ENCODE measurements around the gene DYRK1A.

The DYRK1A gene

DNA sequence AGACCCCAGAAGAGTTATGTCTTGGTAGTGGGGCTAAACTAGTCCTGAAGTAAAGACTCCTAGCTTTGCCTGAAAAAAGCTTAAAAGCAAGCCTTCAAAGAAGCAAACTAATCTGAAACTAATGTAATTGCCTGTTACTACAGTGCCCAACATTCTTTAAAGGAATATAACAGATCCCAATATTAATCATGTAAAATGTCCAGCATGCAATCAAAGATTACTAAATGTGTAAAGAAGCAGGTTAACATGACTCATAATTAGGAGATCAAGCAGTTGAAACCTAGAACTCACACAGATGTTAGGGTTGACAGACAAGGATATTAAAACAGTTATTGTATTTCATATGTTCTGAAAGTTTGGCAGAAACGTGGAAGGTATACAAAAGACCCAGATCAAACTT is 17.8 kb downstream of the DYRK1A start:
- DNase-seq (ENCODE audit: low read depth in 2 of 2): no peak

DNA sequence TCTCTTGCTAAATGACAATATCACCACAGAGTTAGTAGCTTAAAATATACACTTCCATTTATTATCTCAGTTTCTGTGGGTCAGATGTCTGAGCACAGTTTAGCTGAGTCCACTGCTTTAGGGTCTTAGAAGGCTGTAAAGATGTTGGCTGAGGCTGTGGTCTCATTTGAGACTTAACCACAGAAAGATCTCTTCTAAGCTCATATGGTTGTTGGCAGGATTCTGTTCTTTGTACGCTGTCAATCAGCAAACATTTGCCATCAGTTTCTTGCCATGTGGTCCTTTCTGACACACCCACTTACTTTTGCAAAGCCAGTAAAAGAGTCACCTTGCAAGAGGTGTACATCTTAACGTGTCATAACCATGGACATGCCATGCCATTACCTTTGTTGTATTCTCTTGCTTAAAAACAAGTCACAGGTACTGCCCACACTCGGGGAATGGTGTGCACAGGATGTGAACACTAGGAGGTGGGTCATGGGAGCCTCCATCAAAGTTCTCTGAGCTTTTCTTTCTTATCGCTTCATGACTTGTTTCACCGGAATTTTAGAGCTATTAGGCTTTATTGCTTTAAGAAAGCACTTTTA is 18.7 kb downstream of the DYRK1A start:
- DNase-seq (ENCODE audit: low read depth in 2 of 2): no peak

DNA sequence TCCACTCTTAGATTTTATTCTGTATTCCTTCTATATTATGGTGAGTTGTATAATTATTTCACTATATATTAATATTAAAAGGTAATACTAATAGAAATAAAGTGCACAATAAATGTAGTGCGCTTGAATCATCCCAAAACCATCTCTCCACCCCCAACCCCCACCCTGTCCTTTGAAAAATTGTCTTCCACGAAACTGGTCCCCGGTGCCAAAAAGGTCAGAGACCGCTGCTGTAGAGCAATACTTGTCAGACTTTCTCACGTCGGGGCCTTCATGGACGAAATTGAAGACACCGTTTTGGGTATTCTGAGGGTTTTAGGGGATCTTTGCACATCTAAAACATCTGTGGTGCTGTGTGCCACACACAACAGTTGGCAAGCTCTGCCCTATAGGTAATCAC is 19.6 kb downstream of the DYRK1A start:
- DNase-seq (ENCODE audit: low read depth in 2 of 2): no peak

DNA sequence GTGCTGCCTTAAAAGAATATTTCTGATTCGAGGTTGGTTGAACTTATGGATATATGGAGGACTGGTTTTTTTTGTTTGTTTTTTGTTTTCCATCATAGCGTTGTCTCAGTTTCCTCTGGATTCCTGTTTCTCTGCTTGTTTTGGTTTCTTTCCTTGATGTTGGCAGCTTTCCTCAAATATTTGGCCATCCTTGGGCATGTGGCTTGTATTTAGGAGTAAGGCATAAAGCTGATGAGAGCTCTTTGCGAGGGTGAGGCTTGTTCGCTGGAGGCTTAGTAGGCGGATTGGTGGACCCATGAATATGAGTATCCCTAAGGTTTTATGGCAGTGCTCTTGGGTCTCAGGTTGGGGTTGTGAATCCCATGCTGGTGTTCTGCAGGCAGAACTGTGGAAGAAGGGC is 22.9 kb downstream of the DYRK1A start:
- no peak for DNase-seq (ENCODE audit: low read depth in 2 of 2)

DNA sequence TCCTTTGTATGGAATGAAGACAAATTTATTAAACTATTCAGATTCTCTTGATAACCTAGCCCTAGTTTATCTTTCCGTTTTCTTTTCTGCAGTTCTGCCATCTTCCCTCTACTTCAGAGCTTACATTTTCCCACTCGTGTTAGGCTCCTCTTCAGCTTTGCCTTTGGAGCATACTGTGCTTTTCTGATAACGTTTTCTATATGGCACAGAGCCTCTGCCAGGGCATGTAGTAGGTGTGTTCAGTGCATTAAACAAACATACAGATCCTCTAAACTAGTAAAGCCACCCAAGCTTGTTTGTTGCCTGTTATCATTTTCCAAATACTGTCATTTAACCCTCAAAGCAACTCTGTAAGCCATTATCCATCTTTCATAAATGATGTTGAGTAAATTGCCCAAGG is 25.1 kb downstream of the DYRK1A start:
- DNase-seq (ENCODE audit: low read depth in 2 of 2): no peak

DNA sequence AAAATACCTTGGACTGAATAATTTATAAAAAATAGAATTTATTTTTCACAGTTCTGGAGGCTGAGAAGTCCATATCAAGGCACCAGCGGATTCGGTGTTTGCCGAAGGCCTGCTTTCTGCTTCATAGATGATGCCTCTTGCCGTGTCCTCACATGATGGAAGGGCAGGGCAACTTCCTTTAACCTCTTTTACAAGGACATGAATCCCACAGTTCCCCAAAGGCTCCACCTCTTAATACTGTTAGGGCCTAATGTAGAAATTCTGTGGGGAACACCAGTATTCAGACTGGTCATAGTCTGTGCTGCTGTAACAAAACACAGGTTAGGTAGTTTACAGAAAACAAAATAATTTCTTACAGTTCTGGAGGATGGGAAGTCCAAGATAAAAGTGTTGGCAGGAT is 25.9 kb downstream of the DYRK1A start:
- no peak for DNase-seq (ENCODE audit: low read depth in 2 of 2)

DNA sequence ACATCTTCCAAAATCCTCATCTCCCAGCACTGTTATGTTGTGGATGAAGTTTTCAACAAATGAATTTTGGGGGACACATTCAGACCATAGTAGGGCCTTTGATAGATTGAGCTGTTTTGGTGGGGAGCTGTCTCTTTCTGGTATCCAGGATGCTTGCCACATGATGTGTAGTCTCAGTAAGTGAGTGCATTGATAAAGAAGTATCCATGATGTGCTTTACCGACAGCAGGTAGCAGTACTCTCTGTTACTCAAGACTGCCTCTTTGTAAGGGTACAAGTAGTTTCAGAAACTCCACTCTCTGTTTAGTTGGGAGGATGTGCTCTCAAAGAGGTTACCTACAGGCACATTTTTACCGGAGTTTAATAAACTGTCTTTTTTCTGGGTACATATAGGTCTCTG is 26.5 kb downstream of the DYRK1A start:
- no peak for DNase-seq (ENCODE audit: low read depth in 2 of 2)

DNA sequence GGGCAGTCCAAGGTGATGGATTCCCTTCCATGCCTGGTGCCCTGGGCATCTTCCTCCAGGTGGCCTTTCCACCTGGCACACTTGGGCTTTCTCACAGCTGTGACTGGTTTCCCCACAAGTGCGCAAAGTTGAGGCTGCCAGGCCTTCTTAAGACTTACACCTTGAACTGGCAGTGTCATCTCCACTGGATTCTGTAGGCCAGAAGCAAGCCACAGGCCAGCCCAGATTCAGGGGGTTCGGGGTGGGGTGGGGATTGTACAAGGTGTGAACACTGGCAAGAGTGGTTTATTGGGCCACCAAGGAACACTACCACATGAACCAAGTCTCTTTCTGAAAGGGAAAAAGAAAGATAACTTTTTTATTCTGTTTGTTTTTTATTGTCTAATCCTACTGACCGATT is 27.2 kb downstream of the DYRK1A start:
- DNase-seq (ENCODE audit: low read depth in 2 of 2): no peak

DNA sequence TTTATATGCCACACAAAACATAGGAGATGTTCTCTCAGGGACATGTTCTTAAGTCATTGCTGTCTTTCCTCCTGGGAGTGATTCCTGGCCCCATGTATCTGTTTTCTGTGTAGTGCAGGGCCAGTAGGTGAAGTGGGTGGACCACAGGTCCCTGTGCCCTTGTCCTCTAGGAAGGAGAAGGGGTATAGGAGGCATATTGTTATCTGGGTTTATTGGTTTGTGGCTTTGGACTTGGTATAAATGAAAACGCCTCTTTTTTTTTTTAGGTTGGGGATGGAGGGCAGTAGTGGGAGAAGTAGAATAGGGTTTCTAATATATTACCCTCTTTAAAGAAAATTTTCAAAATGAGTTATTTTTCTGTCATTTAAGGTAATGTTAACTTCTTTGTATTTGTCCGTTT is 29.4 kb downstream of the DYRK1A start:
- no peak for DNase-seq (ENCODE audit: low read depth in 2 of 2)

DNA sequence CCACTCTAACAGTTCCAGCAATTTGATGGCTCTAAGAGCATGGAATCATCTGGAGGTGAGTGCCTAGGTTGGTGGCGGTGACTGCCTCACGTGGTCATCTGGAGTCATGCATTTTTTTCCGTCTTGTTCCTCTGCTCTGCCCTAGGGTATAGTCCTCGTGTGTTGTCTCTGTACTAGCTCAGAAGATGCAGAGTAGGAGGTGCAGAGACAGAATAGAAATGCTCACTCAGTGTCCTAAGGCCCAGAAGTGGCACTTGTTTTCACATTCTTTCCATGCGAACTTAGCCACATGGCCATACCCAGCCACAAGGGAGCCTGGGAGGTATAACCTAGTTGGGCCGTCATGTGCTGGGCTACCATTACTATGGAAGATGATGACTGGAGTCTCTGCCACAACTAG is 30.3 kb downstream of the DYRK1A start:
- DNase-seq (ENCODE audit: low read depth in 2 of 2): no peak

DNA sequence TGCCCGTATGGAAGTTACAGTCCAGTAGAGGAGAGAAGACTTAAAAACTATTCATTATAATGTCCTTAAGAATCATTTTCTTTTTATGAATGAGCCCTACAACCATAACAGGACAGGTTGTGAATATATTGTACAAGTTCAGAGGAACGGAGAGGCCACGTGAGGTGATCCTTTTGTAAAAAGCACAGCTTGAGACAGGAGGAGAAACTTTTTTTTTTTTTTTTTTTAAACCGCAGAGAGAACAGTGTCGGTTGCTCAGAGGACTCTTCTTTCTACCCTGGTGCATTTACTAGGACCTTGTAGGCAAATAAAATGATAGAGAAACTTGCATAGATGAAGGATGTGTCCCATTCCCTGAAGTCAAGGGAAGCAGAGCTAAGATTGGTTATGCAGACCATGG is 32.1 kb downstream of the DYRK1A start:
- DNase-seq (ENCODE audit: low read depth in 2 of 2): no peak

DNA sequence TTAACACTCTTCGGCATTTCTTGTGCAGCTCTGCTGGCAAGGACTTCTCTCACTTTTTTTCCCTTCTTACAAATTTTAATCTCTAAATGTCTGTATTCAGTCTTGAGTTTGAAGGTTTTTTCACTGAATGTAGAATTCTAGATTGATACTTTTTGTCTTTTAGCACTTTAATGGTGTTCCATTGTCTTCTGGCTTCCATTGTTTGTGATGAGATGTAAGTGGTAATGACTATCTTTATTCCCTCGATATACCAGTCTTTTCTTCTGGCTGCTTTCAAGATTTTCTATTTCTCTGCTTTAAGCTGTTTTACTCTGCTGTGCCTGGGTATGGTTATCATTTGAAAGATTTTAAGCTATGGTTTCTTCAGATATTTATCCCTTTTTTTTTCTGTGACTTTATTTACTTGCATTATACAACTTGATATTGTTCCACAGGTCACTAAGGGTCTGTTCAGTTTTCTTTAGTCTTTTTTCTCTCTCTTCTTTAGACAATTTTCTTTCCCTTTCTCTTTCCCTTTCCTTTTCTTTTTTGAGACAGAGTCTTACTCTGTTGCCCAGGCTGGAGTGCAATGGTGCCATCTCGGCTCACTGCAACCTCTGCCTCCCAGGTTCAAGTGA is 35.8 kb downstream of the DYRK1A start:
- DNase-seq (ENCODE audit: low read depth in 2 of 2): no peak

DNA sequence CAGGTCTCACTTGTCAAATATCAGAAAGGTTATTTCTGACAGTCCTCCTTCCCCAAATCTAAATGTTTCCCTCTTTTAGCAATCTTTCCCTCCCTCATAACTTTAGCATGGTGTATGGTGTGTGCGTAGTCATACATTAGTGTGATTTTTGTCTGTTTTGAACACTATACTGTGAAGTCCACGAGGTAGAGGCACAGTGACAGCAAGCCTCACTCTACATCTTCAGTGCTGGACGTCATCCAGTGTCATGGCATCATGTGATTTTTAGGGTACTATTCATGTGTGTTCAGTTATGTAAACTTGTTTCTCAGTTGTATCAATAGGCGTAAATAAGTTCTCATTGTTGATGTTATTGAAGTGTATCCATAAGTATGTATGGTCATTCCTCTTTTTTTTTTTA is 39.1 kb downstream of the DYRK1A start:
- no peak for DNase-seq (ENCODE audit: low read depth in 2 of 2)

DNA sequence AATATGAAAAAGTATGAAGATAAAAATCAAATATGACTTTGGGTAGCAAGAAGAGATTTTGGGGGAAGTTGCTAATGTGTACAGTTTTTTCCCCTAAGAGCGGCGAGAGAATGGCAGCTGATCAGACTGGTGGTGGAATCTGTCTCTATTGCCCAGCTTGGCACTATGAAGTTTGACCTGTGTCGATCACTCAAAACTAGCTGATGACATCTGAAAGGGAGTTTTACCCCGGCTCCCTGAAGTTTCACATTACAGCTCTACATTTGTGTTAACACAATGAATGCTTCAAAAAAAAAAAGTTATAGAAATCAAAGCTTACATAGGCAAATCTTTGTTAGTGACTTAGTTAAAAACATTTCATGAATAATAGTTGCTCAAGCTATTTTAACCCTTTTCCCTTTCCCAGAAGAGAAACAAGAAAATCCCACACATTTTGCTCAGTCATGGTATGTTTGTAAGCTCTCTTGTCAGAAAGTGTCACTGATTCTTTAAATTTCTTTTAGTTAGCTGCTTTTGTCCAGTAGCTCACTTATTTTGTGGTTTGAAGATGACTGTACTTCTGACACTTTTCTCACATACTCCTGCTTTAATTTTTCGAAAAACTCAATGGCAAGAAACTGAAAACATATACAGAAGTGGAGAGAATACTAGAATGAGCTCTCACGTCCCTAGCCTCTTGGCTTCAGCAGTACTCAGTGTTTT is 41.3 kb downstream of the DYRK1A start:
- DNase-seq (ENCODE audit: low read depth in 2 of 2): no peak

DNA sequence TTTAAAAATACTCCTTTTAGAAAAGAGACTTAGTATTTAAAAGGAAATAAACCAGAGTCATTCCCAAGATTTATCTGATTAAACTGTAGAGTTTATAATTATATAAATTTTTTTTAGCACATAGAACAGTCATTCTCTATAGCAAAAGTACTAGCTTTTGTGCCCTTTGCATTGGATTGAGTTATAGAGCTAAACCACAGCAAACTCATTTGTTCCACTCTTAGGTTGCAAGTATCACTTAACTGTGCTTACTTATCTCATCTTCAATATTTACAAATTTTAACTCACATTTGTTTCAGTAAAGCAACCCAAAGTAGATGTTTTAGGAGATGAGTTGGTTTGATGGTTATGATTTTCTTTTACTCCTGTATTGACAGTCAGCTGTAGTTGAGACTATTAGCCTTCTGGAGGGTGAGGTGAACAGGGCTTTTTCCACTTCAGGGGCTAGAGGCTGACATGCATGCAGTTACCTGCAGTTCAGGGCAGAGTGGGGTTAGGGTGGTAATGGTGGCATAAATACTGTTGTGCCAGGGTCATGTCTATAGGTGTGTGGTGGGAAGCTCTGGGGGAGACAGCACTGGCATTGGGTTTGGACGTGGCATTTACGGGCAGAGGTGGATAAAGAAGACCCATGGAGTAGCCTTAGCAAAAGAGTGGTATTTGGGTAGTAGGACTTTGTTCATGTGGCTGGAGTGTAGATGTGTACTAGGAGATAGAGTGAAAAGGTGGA is 42.1 kb downstream of the DYRK1A start:
- no peak for DNase-seq (ENCODE audit: low read depth in 2 of 2)

DNA sequence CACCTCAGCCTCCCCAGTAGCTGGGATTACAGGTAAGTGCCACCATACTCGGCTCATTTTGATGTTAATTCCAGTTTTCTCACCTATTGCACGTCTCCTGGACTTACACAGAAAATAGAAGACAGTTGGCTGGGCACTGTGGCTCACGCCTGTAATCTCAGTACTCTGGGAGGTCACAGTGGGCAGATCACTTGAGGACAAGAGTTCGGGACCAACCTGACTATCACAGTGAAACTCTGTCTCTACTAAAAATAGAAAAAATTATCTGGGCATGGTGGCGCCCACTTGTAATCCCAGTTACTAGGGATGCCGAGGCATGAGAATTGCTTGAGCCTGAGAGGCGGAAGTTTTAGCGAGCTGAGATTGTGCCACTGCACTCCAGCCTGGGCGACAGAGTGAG is 44.1 kb downstream of the DYRK1A start:
- no peak for DNase-seq (ENCODE audit: low read depth in 2 of 2)

DNA sequence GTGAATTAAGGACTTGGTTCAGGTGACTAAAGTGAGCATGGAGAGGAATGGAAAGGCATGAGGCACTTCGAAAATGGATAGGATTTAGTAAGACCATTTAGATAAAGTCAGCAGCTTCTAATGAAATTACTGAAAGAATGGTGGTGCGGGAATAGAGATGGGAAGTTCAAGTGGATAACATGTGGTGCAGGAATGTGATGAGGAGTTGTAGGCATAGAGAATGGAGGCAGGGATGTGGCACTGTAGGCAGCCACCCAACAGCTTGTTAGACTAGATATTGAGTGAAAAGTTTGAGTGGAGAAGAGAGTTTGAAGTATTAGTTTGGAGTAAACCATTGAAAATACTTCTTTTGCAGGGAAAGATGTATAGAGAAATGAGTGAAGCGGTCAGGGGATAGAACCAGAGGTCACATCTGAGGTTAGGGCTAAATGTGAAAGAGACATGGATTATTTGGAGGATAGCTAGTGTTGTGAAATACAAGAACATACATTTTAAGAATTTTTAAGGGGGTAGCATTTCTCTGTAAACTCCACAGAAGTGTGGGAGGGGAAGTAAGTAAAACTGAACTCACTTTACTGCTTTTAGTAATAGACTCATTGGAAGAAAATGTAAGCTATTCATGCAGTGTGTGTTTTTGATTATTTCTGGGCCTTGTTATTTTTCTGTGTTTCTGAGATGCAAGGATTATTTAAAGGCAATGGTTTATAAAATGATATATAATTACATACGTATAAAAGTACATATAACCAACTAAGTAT is 46.2 kb downstream of the DYRK1A start:
- no peak for DNase-seq (ENCODE audit: low read depth in 2 of 2)

DNA sequence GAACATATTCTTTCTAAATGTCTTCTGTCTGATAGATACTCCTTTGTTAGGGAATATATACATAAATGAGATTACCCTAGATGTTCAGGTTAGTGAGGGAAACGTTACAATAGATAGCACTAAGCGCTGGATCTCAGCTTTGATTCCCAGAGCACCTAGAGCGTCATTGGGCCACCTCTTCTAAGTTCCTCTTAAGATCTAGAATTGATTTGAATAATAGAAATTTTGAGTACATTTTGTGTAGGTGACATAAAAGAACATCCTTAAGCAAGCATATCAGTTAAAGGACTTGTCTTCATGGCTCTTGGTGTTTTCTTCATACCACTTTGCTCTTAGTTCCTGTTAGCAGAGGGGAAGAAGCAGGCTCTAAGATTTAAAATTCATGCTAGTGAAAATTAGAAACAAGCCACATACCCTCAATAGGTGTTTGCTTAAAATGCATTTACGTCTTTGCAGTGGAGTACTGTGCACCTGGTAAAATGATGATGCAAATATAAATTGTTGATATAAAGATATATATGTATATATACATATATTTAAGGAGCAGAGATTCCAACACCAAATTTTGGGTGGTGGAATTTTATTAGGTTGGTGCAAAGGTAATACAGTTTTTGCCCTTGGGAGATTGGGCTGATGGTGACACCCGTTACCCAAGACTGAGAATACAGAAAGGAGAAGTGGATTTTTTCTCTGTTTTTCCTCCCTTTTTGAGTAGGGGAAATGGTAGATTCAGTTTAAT is 47.1 kb downstream of the DYRK1A start:
- no peak for DNase-seq (ENCODE audit: low read depth in 2 of 2)

DNA sequence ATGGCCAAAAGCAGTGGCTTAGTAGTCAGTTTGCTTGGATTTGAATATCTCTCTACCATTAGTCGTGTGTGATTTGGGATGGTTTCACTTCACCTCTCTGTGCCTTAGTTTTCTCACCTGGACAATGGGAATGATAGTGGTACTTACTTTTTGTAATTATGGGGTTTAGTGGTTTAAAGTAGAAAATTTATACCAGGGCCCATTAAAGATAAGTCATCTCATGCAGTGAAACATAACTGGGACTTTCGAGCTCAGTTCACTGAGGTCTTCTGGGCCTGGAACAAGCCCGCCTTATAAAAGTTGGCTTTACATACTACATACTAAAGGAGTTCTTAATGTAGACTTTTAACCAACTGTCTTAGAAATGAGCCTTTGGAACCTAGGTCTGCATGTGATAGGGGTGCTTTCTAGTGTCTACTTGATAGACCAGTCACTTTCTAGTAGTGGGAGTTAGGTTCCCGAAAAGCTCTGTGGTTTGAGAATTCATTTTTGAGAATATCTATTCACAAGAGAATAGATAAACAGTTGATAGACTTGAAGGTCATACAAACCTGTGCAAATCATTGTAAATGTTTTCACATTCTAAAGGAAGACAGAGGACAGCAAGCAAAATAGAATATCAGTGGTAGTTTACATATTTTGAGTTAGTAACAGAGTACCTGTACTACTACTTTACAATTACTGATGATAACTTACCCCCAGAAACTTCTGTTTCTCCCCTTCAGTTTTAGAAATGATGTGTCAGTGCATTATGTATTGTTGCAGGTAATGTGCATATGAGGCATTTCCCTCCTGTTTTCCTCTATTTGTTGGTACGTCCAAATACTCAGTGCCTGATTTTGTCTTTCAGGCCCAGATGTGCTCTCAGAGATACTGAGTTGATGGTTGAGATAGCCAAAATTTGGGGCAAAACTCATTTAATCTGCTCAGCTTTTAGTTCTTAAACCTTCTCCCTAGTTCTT is 48.0 kb downstream of the DYRK1A start:
- DNase-seq (ENCODE audit: low read depth in 2 of 2): no peak

DNA sequence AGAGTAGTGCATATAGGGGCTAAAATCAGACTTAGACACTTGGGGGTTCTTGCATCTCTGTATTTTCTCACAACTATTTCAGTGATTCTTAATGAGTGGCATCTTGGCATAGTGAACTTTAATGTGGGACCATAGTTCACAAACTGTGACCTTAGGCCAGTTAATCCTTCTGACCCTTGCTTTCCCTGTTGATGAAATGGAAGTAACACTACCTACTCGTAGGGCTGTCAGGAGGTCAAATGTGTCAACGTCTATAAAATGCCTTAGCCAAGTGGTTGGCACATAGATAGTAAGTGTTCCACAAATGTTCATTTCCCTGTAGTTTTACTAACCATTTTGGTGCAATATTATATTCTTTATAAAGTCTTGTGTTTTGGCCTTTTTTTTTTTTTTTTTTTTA is 49.4 kb downstream of the DYRK1A start:
- DNase-seq (ENCODE audit: low read depth in 2 of 2): no peak

Measured in activated CD4-positive, alpha-beta T cell treated with anti-CD3 and anti-CD28 coated beads for 24 hours (primary cell).